ENCODE results near the gene PPM1H. TPM values are rescaled to one million over a fixed set of nuclear protein-coding genes. Genes with fewer than 3 reads are reported as not detected.
"Not testable (repeated sequence)": the region's sequence is repeated elsewhere in the genome, so short reads cannot be mapped to it uniquely, and the experiment has no call there.

The PPM1H gene
- total RNA-seq, 1 experiment from 2014 or later, result 37.1 TPM

- Mint-ChIP-seq H3K4me3 (no peak overlapping the region), H3K27ac (no peak overlapping the region), H3K4me1 (peaks cover 6% of the 10 kb centered on the region), H3K27me3 (ENCODE audit: low read depth) (no peaks in the 10 kb centered on the region; the same call in 1 of the 2 replicates), H3K9me3 (peaks cover 13% of the 10 kb centered on the region), H3K36me3 (no peaks in the 10 kb centered on the region; the same call in 1 of the 2 replicates)
- CTCF ChIA-PET, result no interaction called here
- TF ChIP-seq PREB (CRISPR knock-in tag; IDR thresholded peaks at IDR 0.05; ENCODE audit: borderline replicate concordance) (no peak), ESRRA (CRISPR knock-in tag; IDR thresholded peaks at IDR 0.05; ENCODE audit: borderline replicate concordance) (no peak), SP1 (CRISPR knock-in tag; conservative IDR thresholded peaks at IDR 0.05) (no peak), ZSCAN18 (CRISPR knock-in tag; IDR thresholded peaks at IDR 0.05) (no peak), ZNF532 (CRISPR knock-in tag; IDR thresholded peaks at IDR 0.05; ENCODE audit: borderline replicate concordance) (no peak), EMX1 (CRISPR knock-in tag; IDR thresholded peaks at IDR 0.05) (no peak), MAX (CRISPR knock-in tag; IDR thresholded peaks at IDR 0.05) (no peak)
- ATAC-seq, result no peak
- DNase-seq (ENCODE audit: low spot score), result no peak
- POLR2A ChIA-PET, result no interaction called here
These were observed 12.4 kb upstream of the PPM1H start for GRCh38 chr12:62947364-62947763.

- Mint-ChIP-seq H3K27me3 (ENCODE audit: low read depth) (no peaks in the 10 kb centered on the region), H3K4me1 (peaks cover 17% of the 10 kb centered on the region), H3K4me3 (no peak overlapping the region), H3K9me3 (peaks cover 8% of the 10 kb centered on the region), H3K27ac (no peak overlapping the region), H3K36me3 (no peaks in the 10 kb centered on the region)
- ATAC-seq, result no peak
- TF ChIP-seq HMGA2 (CRISPR knock-in tag; IDR thresholded peaks at IDR 0.05) (peak; percentile 91), ZMAT4 (CRISPR knock-in tag; IDR thresholded peaks at IDR 0.05) (no peak)
- DNase-seq (ENCODE audit: low spot score), result no peak
- CTCF ChIA-PET, result no interaction called here
- POLR2A ChIA-PET, result no interaction called here
These were observed 8.9 kb upstream of the PPM1H start for GRCh38 chr12:62943779-62944395.

- H3K36me3 Mint-ChIP-seq; H3K4me3 Mint-ChIP-seq; H3K27me3 Mint-ChIP-seq (ENCODE audit: low read depth); DNase-seq (ENCODE audit: low spot score); POLR2A ChIA-PET; CTCF ChIA-PET; H3K27ac Mint-ChIP-seq; H3K9me3 Mint-ChIP-seq; ATAC-seq: not testable (repeated sequence)
- H3K4me1 Mint-ChIP-seq, result peaks cover 17% of the 10 kb centered on the region
These were observed 7.4 kb upstream of the PPM1H start for GRCh38 chr12:62942316-62942715.

- Mint-ChIP-seq H3K36me3 (no peaks in the 10 kb centered on the region), H3K9me3 (no peaks in the 10 kb centered on the region), H3K4me1 (peaks cover 51% of the 10 kb centered on the region), H3K27me3 (ENCODE audit: low read depth) (no peaks in the 10 kb centered on the region), H3K27ac (peak overlapping the region; percentile 96), H3K4me3 (peak overlapping the region; percentile 100)
- POLR2A ChIA-PET, result interaction anchor here (1.2 to 1.4 kb wide), 3 partner anchors 20 to 331 kb away, joined by 3 to 5 read pairs (median 4); no protein-coding TSS in a partner anchor
- CTCF ChIA-PET, result interaction anchor here (0.8 to 3.7 kb wide), 20 partner anchors 12 to 674 kb away, joined by 3 to 27 read pairs (median 4); partner anchors contain the start of gene USP15
- DNase-seq (ENCODE audit: low spot score) (peak; percentile 56), ATAC-seq (peak; percentile 30)
- TF ChIP-seq CDX4 (CRISPR knock-in tag; IDR thresholded peaks at IDR 0.05; ENCODE audit: borderline replicate concordance) (no peak), RELA (CRISPR knock-in tag; IDR thresholded peaks at IDR 0.05; ENCODE audit: borderline replicate concordance) (0 out of 2 replicates have a peak, but pooled peaks have one; percentile 6), ESRRA (CRISPR knock-in tag; IDR thresholded peaks at IDR 0.05; ENCODE audit: borderline replicate concordance) (peak; percentile 13; the same call in 1 of the 2 replicates), FOXP4 (CRISPR knock-in tag; IDR thresholded peaks at IDR 0.05) (0 out of 2 replicates have a peak, but pooled peaks have one; percentile 2), SMAD4 (CRISPR knock-in tag; IDR thresholded peaks at IDR 0.05) (no peak), FOXJ3 (CRISPR knock-in tag; IDR thresholded peaks at IDR 0.05; ENCODE audit: borderline replicate concordance) (no peak), KAT7 (CRISPR knock-in tag; IDR thresholded peaks at IDR 0.05; ENCODE audit: borderline replicate concordance) (peak; percentile 78; the same call in 1 of the 2 replicates), NR3C1 (CRISPR knock-in tag; conservative IDR thresholded peaks at IDR 0.05; ENCODE audit: low read depth) (no peak)
These were observed 631 bp downstream of the PPM1H start for GRCh38 chr12:62934239-62934798.

Data from WTC11 (cell line).